ENCODE data around the gene PERCC1.
"Not testable (repeated sequence)": the region's sequence is repeated elsewhere in the genome, so short reads cannot be mapped to it uniquely, and the experiment has no call there.

Gene PERCC1

GRCh38 chr16:1470481-1471251 is 39.8 kb downstream of the PERCC1 start:
- no peak for DNase-seq

DNA sequence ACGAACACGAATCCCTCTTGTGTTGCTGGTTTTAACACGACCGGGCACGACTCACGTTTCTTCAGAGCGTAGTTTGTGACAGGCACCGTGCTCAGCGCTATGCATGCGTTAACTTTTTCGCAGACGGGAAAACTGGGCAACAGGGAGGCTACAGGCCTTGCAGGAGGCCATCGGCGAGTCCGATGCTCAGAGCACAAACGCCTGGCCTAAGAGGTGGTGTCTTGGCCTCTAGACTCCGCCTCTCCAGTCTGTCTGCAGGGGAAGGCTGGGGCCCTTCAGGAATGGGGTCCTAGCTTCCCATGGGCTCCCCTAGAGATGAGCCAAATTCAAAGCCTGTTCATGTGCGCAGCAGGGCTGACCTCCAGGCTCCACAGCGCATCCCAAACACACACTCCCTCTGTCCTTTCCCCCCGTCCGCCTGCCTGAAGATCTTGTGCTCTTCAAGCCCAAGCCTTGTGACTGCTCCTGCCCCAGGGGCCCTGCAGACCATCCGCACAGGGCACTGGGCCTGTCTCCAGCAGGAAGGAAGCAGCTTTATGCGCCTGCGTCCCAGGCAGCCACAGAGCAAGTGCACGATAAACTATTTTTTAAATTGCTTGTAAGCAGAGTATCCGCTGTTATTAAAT is 40.8 kb downstream of the PERCC1 start:
- no peak for DNase-seq

DNA sequence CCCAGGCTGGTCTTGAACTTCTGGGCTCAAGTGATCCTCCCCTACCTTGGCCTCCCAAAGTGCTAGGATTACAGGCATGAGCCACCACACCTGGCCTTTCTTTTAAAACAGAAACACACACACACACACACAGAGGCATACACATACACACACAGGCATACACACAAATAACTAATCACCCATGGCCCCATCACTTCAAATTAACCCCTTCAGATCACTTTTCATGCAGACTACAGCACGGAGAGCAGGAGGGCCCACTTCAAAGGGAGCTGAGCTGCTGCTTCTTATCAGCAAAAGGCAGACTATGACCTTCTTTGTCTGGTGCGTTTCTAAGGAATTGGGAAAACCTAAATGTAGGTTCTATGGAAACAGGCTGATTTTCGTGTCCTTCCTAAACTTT is 42.1 kb downstream of the PERCC1 start:
- DNase-seq: no peak

DNA sequence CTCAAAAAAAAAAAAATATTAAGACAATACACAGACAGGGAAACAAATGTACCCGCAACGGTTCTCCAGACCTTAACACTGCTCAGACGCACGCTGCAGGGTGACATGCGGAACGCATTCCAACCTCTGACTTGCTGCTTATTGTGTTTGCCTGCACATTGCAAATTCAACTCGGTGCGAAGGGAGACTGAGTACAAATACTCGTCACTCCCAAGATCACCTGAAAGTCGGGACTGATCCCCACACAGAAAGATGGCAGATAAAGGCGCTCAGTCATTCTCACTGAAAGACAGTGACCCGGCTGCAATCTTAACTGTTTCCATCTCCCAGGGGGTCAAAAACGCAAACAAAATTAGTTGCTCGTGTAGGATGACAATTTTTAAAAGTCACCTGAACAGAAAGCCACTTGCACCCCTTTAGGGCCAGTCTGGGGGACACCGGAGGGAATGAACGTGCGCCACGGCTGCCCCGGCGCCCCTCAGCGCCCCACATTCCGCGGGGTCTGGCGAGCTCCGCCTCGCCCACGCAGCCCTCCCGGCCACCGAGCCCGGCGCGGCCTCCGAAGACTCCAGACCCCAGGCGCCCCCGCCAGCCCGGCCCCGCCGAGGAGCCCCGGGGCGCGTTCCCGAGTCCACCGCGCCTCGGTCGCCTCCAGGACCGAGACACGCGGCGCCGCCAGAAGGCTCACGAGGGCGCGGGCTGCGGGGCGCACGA is 43.4 kb downstream of the PERCC1 start:
- no peak for DNase-seq

- DNase-seq: peak; percentile 33
These were observed 44.1 kb downstream of the PERCC1 start, which contains the start of gene CLCN7 for GRCh38 chr16:1474796-1475551. Gene CLCN7, minus strand, starts transcription at chr16:1475028. Its CDS starts 54 bp downstream, at chr16:1474974.

DNA sequence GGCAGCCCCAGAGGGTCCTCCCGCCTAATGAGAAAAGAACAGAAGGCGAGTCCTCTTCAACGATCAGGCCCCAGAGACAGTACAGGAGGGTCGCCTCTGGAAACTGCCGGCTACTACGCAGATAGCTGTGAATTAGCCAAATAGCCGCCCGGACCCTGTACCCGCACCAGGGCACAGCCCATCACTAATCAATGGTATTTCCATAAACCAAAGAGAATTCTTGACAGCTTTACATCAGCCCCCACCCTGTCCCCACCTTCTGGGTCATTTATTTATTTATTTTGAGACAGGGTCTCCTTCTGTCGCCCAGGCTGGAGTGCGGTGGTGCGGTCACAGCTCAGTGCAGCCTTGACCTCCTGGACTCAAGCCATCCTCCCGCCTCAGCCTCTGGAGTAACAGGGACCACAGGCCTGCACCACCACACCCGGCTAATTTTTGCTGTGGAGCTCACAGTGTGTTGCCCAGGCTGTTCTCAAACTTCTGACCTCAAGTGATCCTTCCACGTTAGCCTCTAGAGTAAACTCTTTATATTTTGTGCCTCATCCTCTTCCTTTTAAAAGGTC is 44.8 kb downstream of the PERCC1 start:
- no peak for DNase-seq

- no peak for DNase-seq
These were observed 46.2 kb downstream of the PERCC1 start for GRCh38 chr16:1477033-1477432.

DNA sequence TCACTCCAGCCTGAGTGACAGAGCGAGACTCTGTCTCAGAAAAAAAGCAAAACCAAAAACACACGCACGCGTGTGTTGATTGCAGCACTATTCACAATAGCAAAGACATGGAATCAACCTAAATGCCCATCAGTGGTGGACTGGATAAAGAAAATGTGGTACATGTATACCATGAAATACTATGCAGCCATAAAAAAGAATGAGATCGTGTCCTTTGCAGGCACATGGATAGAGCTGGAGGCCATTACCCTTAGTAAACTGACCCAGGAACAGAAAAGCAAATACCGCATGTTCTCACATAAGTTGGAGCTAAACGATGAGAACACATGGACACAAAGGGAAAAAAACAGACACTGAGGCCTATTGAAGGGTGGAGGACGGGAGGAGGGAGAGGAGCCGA is 48.1 kb downstream of the PERCC1 start:
- not testable (repeated sequence) for DNase-seq

- DNase-seq: no peak
These were observed 51.3 kb downstream of the PERCC1 start for GRCh38 chr16:1481906-1482835.

Measured in NCI-H510A treated with DMSO at 0.1 percent for 48 hours (cell line).